ENCODE results near the gene SPINK1.
"Not testable (repeated sequence)": the region's sequence is repeated elsewhere in the genome, so short reads cannot be mapped to it uniquely, and the experiment has no call there.

Gene SPINK1

GRCh38 chr5:147809830-147810666 lies 21.4 kb downstream of the SPINK1 start:
- DNase-seq (ENCODE audit: low read depth in 2 of 2): no peak

- peak in 1 of 2 donors; percentile 11 for DNase-seq (ENCODE audit: low read depth in 2 of 2)
Measured at GRCh38 chr5:147805030-147805454, 26.4 kb downstream of the SPINK1 start.

- DNase-seq (ENCODE audit: low read depth in 2 of 2): no peak
Measured at GRCh38 chr5:147804334-147804733, 27.1 kb downstream of the SPINK1 start.

GRCh38 chr5:147803926-147804325 lies 27.5 kb downstream of the SPINK1 start:
- no peak for DNase-seq (ENCODE audit: low read depth in 2 of 2)

- not testable (repeated sequence) for DNase-seq (ENCODE audit: low read depth in 2 of 2)
Measured at GRCh38 chr5:147803161-147803560, 28.3 kb downstream of the SPINK1 start.

- DNase-seq (ENCODE audit: low read depth in 2 of 2): no peak
Measured at GRCh38 chr5:147801461-147801860, 30.0 kb downstream of the SPINK1 start.

GRCh38 chr5:147800491-147800890 lies 31.0 kb downstream of the SPINK1 start:
- no peak for DNase-seq (ENCODE audit: low read depth in 2 of 2)

- DNase-seq (ENCODE audit: low read depth in 2 of 2): no peak
Measured at GRCh38 chr5:147796556-147797308, 34.7 kb downstream of the SPINK1 start.

GRCh38 chr5:147791181-147791580 lies 40.3 kb downstream of the SPINK1 start:
- DNase-seq (ENCODE audit: low read depth in 2 of 2): no peak

- DNase-seq (ENCODE audit: low read depth in 2 of 2): no peak
Measured at GRCh38 chr5:147789820-147790219, 41.7 kb downstream of the SPINK1 start.

- no peak for DNase-seq (ENCODE audit: low read depth in 2 of 2)
Measured at GRCh38 chr5:147788023-147788422, 43.4 kb downstream of the SPINK1 start.

GRCh38 chr5:147786142-147786541 lies 45.3 kb downstream of the SPINK1 start:
- no peak for DNase-seq (ENCODE audit: low read depth in 2 of 2)

- no peak for DNase-seq (ENCODE audit: low read depth in 2 of 2)
Measured at GRCh38 chr5:147784146-147784987, 47.1 kb downstream of the SPINK1 start.

GRCh38 chr5:147782110-147783028 lies 49.1 kb downstream of the SPINK1 start, which contains the start of gene JAKMIP2:
JAKMIP2 (minus strand) TSS chr5:147782728; CDS start chr5:147671806, 110,922 bp downstream.
- DNase-seq (ENCODE audit: low read depth in 2 of 2): peak; percentile 61 to 86

- DNase-seq (ENCODE audit: low read depth in 2 of 2): no peak
Measured at GRCh38 chr5:147780924-147781573, 50.4 kb downstream of the SPINK1 start.

- DNase-seq (ENCODE audit: low read depth in 2 of 2): no peak
Measured at GRCh38 chr5:147779694-147780093, 51.8 kb downstream of the SPINK1 start.

GRCh38 chr5:147776989-147777388 lies 54.5 kb downstream of the SPINK1 start:
- DNase-seq (ENCODE audit: low read depth in 2 of 2): no peak

Measured in stimulated activated CD4-positive, alpha-beta T cell treated with anti-CD3 and anti-CD28 coated beads, Interleukin-4, amount 100 ng/mL, for 48 hours (primary cell).